ENCODE results near the gene RMDN2.

DNA sequence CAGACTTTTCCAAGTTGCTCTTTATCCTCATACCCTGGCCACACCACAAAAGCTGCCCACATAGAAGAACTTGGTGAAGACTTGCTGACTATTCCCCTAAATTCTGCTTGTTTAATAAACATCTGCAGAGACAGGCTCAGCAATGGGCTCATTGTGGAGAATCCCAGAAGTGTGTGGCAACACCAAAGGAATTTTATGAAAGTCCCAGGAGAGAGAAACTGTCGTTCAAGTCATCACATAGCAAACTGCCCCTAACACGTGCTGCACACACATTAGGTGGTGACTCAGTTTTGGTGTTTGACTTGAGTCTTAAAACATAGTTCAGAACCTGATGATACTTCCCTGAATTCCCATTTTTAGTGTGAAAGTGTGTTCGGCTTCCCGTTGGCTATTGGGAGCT, 112.2 kb downstream of the RMDN2 start:
- TF ChIP-seq, protein P1, sequence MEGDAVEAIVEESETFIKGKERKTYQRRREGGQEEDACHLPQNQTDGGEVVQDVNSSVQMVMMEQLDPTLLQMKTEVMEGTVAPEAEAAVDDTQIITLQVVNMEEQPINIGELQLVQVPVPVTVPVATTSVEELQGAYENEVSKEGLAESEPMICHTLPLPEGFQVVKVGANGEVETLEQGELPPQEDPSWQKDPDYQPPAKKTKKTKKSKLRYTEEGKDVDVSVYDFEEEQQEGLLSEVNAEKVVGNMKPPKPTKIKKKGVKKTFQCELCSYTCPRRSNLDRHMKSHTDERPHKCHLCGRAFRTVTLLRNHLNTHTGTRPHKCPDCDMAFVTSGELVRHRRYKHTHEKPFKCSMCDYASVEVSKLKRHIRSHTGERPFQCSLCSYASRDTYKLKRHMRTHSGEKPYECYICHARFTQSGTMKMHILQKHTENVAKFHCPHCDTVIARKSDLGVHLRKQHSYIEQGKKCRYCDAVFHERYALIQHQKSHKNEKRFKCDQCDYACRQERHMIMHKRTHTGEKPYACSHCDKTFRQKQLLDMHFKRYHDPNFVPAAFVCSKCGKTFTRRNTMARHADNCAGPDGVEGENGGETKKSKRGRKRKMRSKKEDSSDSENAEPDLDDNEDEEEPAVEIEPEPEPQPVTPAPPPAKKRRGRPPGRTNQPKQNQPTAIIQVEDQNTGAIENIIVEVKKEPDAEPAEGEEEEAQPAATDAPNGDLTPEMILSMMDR (IDR thresholded peaks at IDR 0.05) = no peak
- TF ChIP-seq POLR2A (IDR thresholded peaks at IDR 0.05) = no peak
